Measurements from ENCODE around the gene SREBF2. TPM values are rescaled to one million over a fixed set of nuclear protein-coding genes. Genes with fewer than 3 reads are reported as not detected.

SREBF2 gene
- total RNA-seq, 2 experiments from 2014 or later = 167 to 312 TPM

- Histone ChIP-seq H3K9me2 (ENCODE audit: insufficient read depth, low read length) (no peaks in the 10 kb centered on the region), H3K36me3 (ENCODE audit: insufficient read depth, low read length) (peaks cover 19% of the 10 kb centered on the region), H3K79me2 (ENCODE audit: insufficient read depth, low read depth, low read length) (no peaks in the 10 kb centered on the region), H3K4me3 (ENCODE audit: low read depth, low read length, poor library complexity, severe bottlenecking) (no peak overlapping the region), H4K20me1 (ENCODE audit: insufficient read depth, low read length) (no peaks in the 10 kb centered on the region), H3K9me3 (ENCODE audit: low read length) (no peaks in the 10 kb centered on the region), H2AFZ (ENCODE audit: low read length) (no peak overlapping the region), H3K4me2 (ENCODE audit: low read length) (no peak overlapping the region), H3K4me1 (ENCODE audit: insufficient read depth, low read length, poor library complexity, severe bottlenecking) (peaks cover under 1% of the 10 kb centered on the region), H3K27ac (ENCODE audit: low read depth, low read length, poor library complexity, severe bottlenecking) (no peak overlapping the region)
- POLR2A ChIA-PET = interaction anchor here (1.2 kb wide), 1 partner anchor 117 kb away, joined by 3 read pairs; no protein-coding TSS in a partner anchor
- DNase-seq (ENCODE audit: low spot score) = no peak
- TF ChIP-seq CTCF (conservative IDR thresholded peaks at IDR 0.05; ENCODE audit: low read length) = no peak
- CTCF ChIA-PET (ENCODE audit: unreplicated experiment) = no interaction called here
- BruUV-seq (replicated peaks) = no TSS peak
- intact Hi-C loops (cut with micrococcal nuclease; ENCODE audit: unreplicated experiment) = loop anchor here (2.0 to 5.0 kb wide), 4 partner anchors 104 to 133 kb away; partner anchors contain the start of genes MEI1 and TNFRSF13C
Observed at GRCh38 chr22:41823797-41824196, 9.1 kb upstream of the SREBF2 start.

- H3K4me3 ChIP-seq (ENCODE audit: low read depth, low read length, poor library complexity, severe bottlenecking) = no peak overlapping the region
- peaks cover 17% of the 10 kb centered on the region for H3K4me1 ChIP-seq (ENCODE audit: insufficient read depth, low read length, poor library complexity, severe bottlenecking)
- H3K79me2 ChIP-seq (ENCODE audit: insufficient read depth, low read depth, low read length) = no peaks in the 10 kb centered on the region
- no peaks in the 10 kb centered on the region for H3K9me2 ChIP-seq (ENCODE audit: insufficient read depth, low read length)
- CTCF ChIA-PET (ENCODE audit: unreplicated experiment) = no interaction called here
- no peak for TF ChIP-seq EZH2phosphoT487 (IDR thresholded peaks at IDR 0.05; ENCODE audit: borderline replicate concordance, low read depth, low read length)
- TF ChIP-seq CTCF (conservative IDR thresholded peaks at IDR 0.05; ENCODE audit: low read length) = no peak
- POLR2A ChIA-PET = no interaction called here
- no peaks in the 10 kb centered on the region for H4K20me1 ChIP-seq (ENCODE audit: insufficient read depth, low read length)
- DNase-seq (ENCODE audit: low spot score) = no peak
- H3K36me3 ChIP-seq (ENCODE audit: insufficient read depth, low read length) = peaks cover 19% of the 10 kb centered on the region
- H3K9me3 ChIP-seq (ENCODE audit: low read length) = no peaks in the 10 kb centered on the region
- no peak overlapping the region for H3K4me2 ChIP-seq (ENCODE audit: low read length)
- H2AFZ ChIP-seq (ENCODE audit: low read length) = no peak overlapping the region
- H3K27ac ChIP-seq (ENCODE audit: low read depth, low read length, poor library complexity, severe bottlenecking) = no peak overlapping the region
- intact Hi-C loops (cut with micrococcal nuclease; ENCODE audit: unreplicated experiment) = no loop called here
- BruUV-seq (replicated peaks) = no TSS peak
Observed at GRCh38 chr22:41825376-41825775, 7.5 kb upstream of the SREBF2 start.

DNA sequence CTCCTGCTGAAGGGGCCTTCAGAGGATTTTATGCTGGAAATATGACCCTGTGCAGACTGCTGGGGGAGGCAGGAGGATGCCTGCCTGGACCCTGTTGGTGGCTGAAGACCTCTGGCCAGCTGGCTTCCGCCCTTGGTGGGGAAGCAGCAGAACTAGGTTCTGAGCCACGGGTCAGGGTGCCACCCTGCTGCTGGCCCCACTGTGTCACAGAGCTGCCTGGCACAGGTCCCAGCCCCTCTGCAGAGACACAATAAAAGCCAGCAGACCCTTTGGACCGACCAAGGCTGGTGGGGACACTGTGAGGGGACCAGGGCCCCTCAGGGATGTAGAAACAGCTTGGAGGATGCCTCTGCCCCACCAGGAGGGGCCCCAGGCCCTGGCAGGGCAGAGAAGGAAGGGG is 6.9 kb upstream of the SREBF2 start:
- DNase-seq (ENCODE audit: low spot score) = no peak
- Histone ChIP-seq H3K36me3 (ENCODE audit: insufficient read depth, low read length) (peaks cover 19% of the 10 kb centered on the region), H4K20me1 (ENCODE audit: insufficient read depth, low read length) (no peaks in the 10 kb centered on the region), H3K9me2 (ENCODE audit: insufficient read depth, low read length) (no peaks in the 10 kb centered on the region), H3K4me1 (ENCODE audit: insufficient read depth, low read length, poor library complexity, severe bottlenecking) (peaks cover 21% of the 10 kb centered on the region), H3K9me3 (ENCODE audit: low read length) (no peaks in the 10 kb centered on the region), H3K79me2 (ENCODE audit: insufficient read depth, low read depth, low read length) (no peaks in the 10 kb centered on the region), H3K4me2 (ENCODE audit: low read length) (no peak overlapping the region), H3K4me3 (ENCODE audit: low read depth, low read length, poor library complexity, severe bottlenecking) (no peak overlapping the region), H2AFZ (ENCODE audit: low read length) (no peak overlapping the region), H3K27ac (ENCODE audit: low read depth, low read length, poor library complexity, severe bottlenecking) (no peak overlapping the region)
- TF ChIP-seq EZH2phosphoT487 (IDR thresholded peaks at IDR 0.05; ENCODE audit: borderline replicate concordance, low read depth, low read length) (no peak), CTCF (conservative IDR thresholded peaks at IDR 0.05; ENCODE audit: low read length) (no peak)
- no TSS peak for BruUV-seq (replicated peaks)
- intact Hi-C loops (cut with micrococcal nuclease; ENCODE audit: unreplicated experiment) = no loop called here
- CTCF ChIA-PET (ENCODE audit: unreplicated experiment) = interaction anchor here (0.9 kb wide), 1 partner anchor 36 kb away, joined by 3 read pairs; no protein-coding TSS in a partner anchor
- POLR2A ChIA-PET = no interaction called here
